GM18502 (cell line): ENCODE measurements around the gene PNLIPRP2.
A peak's percentile ranks its signal among the peaks of the same experiment; 100 is the strongest.

ENCODE experiments used
- ATAC-seq: cut with Tn5 transposase; IDR thresholded peaks from one replicate; pipeline ENCODE4 v1.9.1; 2021; ENCODE audit warnings: mild to moderate bottlenecking; ENCODE audit not compliant: unreplicated experiment, poor library complexity

The PNLIPRP2 gene

GRCh38 chr10:116653885-116654284 lies 33.1 kb downstream of the PNLIPRP2 start:
- no peak for ATAC-seq

GRCh38 chr10:116654816-116655215 lies 34.1 kb downstream of the PNLIPRP2 start:
- ATAC-seq: peak; percentile 67

GRCh38 chr10:116655568-116655967 lies 34.8 kb downstream of the PNLIPRP2 start:
- ATAC-seq: no peak

- no peak for ATAC-seq
These were observed 35.3 kb downstream of the PNLIPRP2 start for GRCh38 chr10:116656044-116656443.

GRCh38 chr10:116657863-116658551 lies 37.3 kb downstream of the PNLIPRP2 start:
- no peak for ATAC-seq

- no peak for ATAC-seq
These were observed 38.4 kb downstream of the PNLIPRP2 start for GRCh38 chr10:116659049-116659670.

- ATAC-seq: no peak
These were observed 40.1 kb downstream of the PNLIPRP2 start for GRCh38 chr10:116660860-116661259.

- no peak for ATAC-seq
These were observed 42.6 kb downstream of the PNLIPRP2 start for GRCh38 chr10:116663342-116663741.

- no peak for ATAC-seq
These were observed 43.9 kb downstream of the PNLIPRP2 start for GRCh38 chr10:116664631-116665030.

GRCh38 chr10:116665541-116666125 lies 44.9 kb downstream of the PNLIPRP2 start:
- ATAC-seq: no peak

- no peak for ATAC-seq
These were observed 46.7 kb downstream of the PNLIPRP2 start for GRCh38 chr10:116667484-116667883.

GRCh38 chr10:116668018-116668417 lies 47.3 kb downstream of the PNLIPRP2 start:
- no peak for ATAC-seq

GRCh38 chr10:116668446-116668845 lies 47.7 kb downstream of the PNLIPRP2 start:
- no peak for ATAC-seq

GRCh38 chr10:116669080-116669479 lies 48.3 kb downstream of the PNLIPRP2 start:
- ATAC-seq: no peak

GRCh38 chr10:116669832-116670644 lies 49.3 kb downstream of the PNLIPRP2 start:
- no peak for ATAC-seq

- no peak for ATAC-seq
These were observed 50.0 kb downstream of the PNLIPRP2 start for GRCh38 chr10:116670706-116671105.

GRCh38 chr10:116671274-116671926 lies 50.6 kb downstream of the PNLIPRP2 start:
- no peak for ATAC-seq

- ATAC-seq: no peak
These were observed 52.1 kb downstream of the PNLIPRP2 start for GRCh38 chr10:116672891-116673290.

- no peak for ATAC-seq
These were observed 53.1 kb downstream of the PNLIPRP2 start for GRCh38 chr10:116673866-116674265.

- ATAC-seq: no peak
These were observed 54.2 kb downstream of the PNLIPRP2 start for GRCh38 chr10:116674901-116675423.
